ENCODE data around the gene LDLRAD4.

DNA sequence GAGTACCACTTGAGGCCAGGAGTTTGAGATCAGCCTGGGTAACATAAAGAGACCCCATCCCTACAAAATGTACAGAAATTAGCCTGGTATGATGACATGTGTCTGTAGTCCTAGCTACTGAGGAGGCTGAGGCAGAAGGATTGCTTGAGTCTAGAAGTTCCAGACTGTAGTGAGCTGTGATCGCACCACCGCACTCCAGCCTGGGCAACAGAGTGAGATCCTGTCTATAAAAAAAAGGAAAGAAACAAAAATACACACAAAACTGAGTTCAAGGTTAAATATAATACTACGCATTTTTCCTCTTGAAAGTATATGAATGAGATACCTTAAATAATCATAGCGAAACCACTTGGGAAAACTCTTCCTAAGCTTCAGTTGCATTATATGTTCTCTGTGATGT is 94.0 kb downstream of the LDLRAD4 start:
- TF ChIP-seq, protein P1, sequence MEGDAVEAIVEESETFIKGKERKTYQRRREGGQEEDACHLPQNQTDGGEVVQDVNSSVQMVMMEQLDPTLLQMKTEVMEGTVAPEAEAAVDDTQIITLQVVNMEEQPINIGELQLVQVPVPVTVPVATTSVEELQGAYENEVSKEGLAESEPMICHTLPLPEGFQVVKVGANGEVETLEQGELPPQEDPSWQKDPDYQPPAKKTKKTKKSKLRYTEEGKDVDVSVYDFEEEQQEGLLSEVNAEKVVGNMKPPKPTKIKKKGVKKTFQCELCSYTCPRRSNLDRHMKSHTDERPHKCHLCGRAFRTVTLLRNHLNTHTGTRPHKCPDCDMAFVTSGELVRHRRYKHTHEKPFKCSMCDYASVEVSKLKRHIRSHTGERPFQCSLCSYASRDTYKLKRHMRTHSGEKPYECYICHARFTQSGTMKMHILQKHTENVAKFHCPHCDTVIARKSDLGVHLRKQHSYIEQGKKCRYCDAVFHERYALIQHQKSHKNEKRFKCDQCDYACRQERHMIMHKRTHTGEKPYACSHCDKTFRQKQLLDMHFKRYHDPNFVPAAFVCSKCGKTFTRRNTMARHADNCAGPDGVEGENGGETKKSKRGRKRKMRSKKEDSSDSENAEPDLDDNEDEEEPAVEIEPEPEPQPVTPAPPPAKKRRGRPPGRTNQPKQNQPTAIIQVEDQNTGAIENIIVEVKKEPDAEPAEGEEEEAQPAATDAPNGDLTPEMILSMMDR (conservative IDR thresholded peaks at IDR 0.05), result no peak
- TF ChIP-seq ZFX (IDR thresholded peaks at IDR 0.05), result no peak
